ENCODE results near the gene PLET1. TPM values are rescaled to one million over a fixed set of nuclear protein-coding genes. Genes with fewer than 3 reads are reported as not detected.

Gene PLET1
- total RNA-seq, 1 experiment from 2014 or later, result not detected

GRCh38 chr11:112280268-112281126, 19.8 kb upstream of the PLET1 start:
- H3K27ac Mint-ChIP-seq, result no peak overlapping the region
- H3K79me1 ChIP-seq (ENCODE audit: insufficient read depth, low read depth, low read length, poor library complexity, severe bottlenecking), result no peaks in the 10 kb centered on the region
- peak; percentile 76 for DNase-seq
- WGBS (ENCODE audit: extremely low coverage, insufficient read length, low lambda C conversion rate), result no CpG with 5 or more reads among the region's 18 CpGs
- no peak overlapping the region for H3K18ac ChIP-seq (ENCODE audit: insufficient read length, low read depth, low read length)
- H2AFZ ChIP-seq (ENCODE audit: low read length), result peak overlapping the region; percentile 81
- no peak overlapping the region for H2BK12ac ChIP-seq (ENCODE audit: insufficient read length, low read depth, low read length)
- H3K79me2 ChIP-seq (ENCODE audit: insufficient read depth, low read length), result no peaks in the 10 kb centered on the region
- peak overlapping the region; percentile 78 for H3K4me2 ChIP-seq (ENCODE audit: insufficient read depth, insufficient read length, low read length)
- no peak overlapping the region for H2BK15ac ChIP-seq (ENCODE audit: low read depth, low read length)
- H2BK5ac ChIP-seq (ENCODE audit: insufficient read length, low read length), result no peak overlapping the region
- H3K4me1 Mint-ChIP-seq, result peaks cover 16 to 22% of the 10 kb centered on the region in 2 experiments
- no peaks in the 10 kb centered on the region for H3K9me3 Mint-ChIP-seq
- no peak overlapping the region for H2AK5ac ChIP-seq (ENCODE audit: insufficient read length, low read length)
- no peak overlapping the region for H3K9ac ChIP-seq (ENCODE audit: extremely low read depth, insufficient read length, low read length)
- no peaks in the 10 kb centered on the region for H3K27me3 ChIP-seq (ENCODE audit: insufficient read depth, low read length)
- H3T11ph ChIP-seq (ENCODE audit: low read length), result no peak overlapping the region
- no peak overlapping the region for H3K27ac ChIP-seq (ENCODE audit: insufficient read length, low read depth, low read length)
- H4K91ac ChIP-seq (ENCODE audit: insufficient read length, low read depth, low read length), result no peak overlapping the region
- H2BK120ac ChIP-seq (ENCODE audit: low read depth, low read length, poor library complexity, severe bottlenecking), result no peak overlapping the region
- H3K56ac ChIP-seq (ENCODE audit: insufficient read length, low read depth, low read length), result no peak overlapping the region
- H4K8ac ChIP-seq (replicated peaks; ENCODE audit: insufficient read length, low read depth, low read length), result no peak overlapping the region
- no peak overlapping the region for H2BK20ac ChIP-seq (ENCODE audit: low read depth, low read length, poor library complexity, severe bottlenecking)
- H4K5ac ChIP-seq (ENCODE audit: insufficient read length, low read depth, low read length), result no peak overlapping the region
- no peaks in the 10 kb centered on the region for H3K9me3 ChIP-seq (ENCODE audit: control insufficient read depth, low read depth, low read length)
- no peaks in the 10 kb centered on the region for H4K20me1 ChIP-seq (ENCODE audit: control insufficient read depth, insufficient read depth, insufficient read length)
- peaks cover 1% of the 10 kb centered on the region for H3K27me3 Mint-ChIP-seq (ENCODE audit: low read depth)
- H3K4me3 Mint-ChIP-seq, result peak overlapping the region; percentile 71 to 74
- TF ChIP-seq CTCF (conservative IDR thresholded peaks at IDR 0.05), result peak; percentile 72
- no peaks in the 10 kb centered on the region for H3K4me1 ChIP-seq (ENCODE audit: insufficient read depth, low read length)
- no peak overlapping the region for H3K14ac ChIP-seq (ENCODE audit: insufficient read depth, low read length)
- no peaks in the 10 kb centered on the region for H3K36me3 Mint-ChIP-seq (ENCODE audit: insufficient read depth in 1 of 3, low read depth in 3 of 3)
- H3K23ac ChIP-seq (ENCODE audit: insufficient read length, low read depth, low read length), result no peak overlapping the region
- H3K4ac ChIP-seq (ENCODE audit: low read depth, low read length), result no peak overlapping the region
- peaks cover 5% of the 10 kb centered on the region for H3K23me2 ChIP-seq (ENCODE audit: insufficient read length, low read depth, low read length, poor library complexity, severe bottlenecking)
